HEK293T (cell line): ENCODE results near the gene SH3PXD2A.

Source experiments
- CTCF ChIA-PET: fragments of 350-600 bp; formaldehyde crosslinking; extraction: SDS; loops from one replicate; lab custom pipeline; 2021; ENCODE audit warnings: antibody characterized with exemption, inconsistent platforms; lab: Yijun Ruan, JAX
- POLR2A ChIA-PET: fragments of 350-600 bp; formaldehyde crosslinking; extraction: SDS; loops from one replicate; lab custom pipeline; 2020; ENCODE audit warnings: antibody characterized with exemption, inconsistent platforms; lab: Yijun Ruan, JAX
- DNase-seq: peaks from one replicate; pipeline ENCODE4 v3.0.0; 2012; ENCODE audit warnings: mixed read lengths; ENCODE audit errors: extremely low spot score
- ARNT ChIP-seq: fragments of 450-650 bp; IDR thresholded peaks from 2 replicates; pipeline ENCODE4 v1.6.1; 2017; ENCODE audit warnings: mild to moderate bottlenecking
- BHLHE40 ChIP-seq: fragments of 450-650 bp; IDR thresholded peaks from 2 replicates; pipeline ENCODE4 v1.6.1; 2016; ENCODE audit warnings: mild to moderate bottlenecking, moderate library complexity, borderline replicate concordance
- CTBP1 ChIP-seq: fragments of 450-650 bp; IDR thresholded peaks from 2 replicates; pipeline ENCODE4 v1.6.1; 2016; ENCODE audit warnings: borderline replicate concordance
- ELF4 ChIP-seq: fragments of 450-650 bp; IDR thresholded peaks from 2 replicates; pipeline ENCODE4 v1.6.1; 2017; ENCODE audit warnings: antibody characterized with exemption
- FOXA1 ChIP-seq: fragments of 450-650 bp; IDR thresholded peaks from 2 replicates; pipeline ENCODE4 v1.6.1; 2016; ENCODE audit warnings: mild to moderate bottlenecking
- FOXK2 ChIP-seq: fragments of 450-650 bp; IDR thresholded peaks from 2 replicates; pipeline ENCODE4 v1.6.1; 2016; ENCODE audit warnings: mild to moderate bottlenecking
- FOXM1 ChIP-seq: fragments of 450-650 bp; IDR thresholded peaks from 2 replicates; pipeline ENCODE4 v1.6.1; 2017; ENCODE audit warnings: mild to moderate bottlenecking, borderline replicate concordance
- HDGF ChIP-seq: fragments of 450-650 bp; IDR thresholded peaks from 2 replicates; pipeline ENCODE4 v1.6.1; 2017; ENCODE audit warnings: antibody characterized with exemption, borderline replicate concordance
- L3MBTL2 ChIP-seq: fragments of 450-650 bp; conservative IDR thresholded peaks from 2 replicates; pipeline ENCODE4 v1.6.1; 2016; ENCODE audit warnings: mild to moderate bottlenecking
- LEF1 ChIP-seq: fragments of 450-650 bp; IDR thresholded peaks from 2 replicates; pipeline ENCODE4 v1.6.1; 2017; ENCODE audit warnings: mild to moderate bottlenecking, borderline replicate concordance
- NFRKB ChIP-seq: fragments of 450-650 bp; IDR thresholded peaks from 2 replicates; pipeline ENCODE4 v1.6.1; 2016; ENCODE audit warnings: mild to moderate bottlenecking, moderate library complexity
- SP1 ChIP-seq: fragments of 450-650 bp; IDR thresholded peaks from 2 replicates; pipeline ENCODE4 v1.6.1; 2017
- SUZ12 ChIP-seq: fragments of 450-650 bp; IDR thresholded peaks from 2 replicates; pipeline ENCODE4 v1.6.1; 2016; ENCODE audit warnings: mild to moderate bottlenecking
- TARDBP ChIP-seq: fragments of 450-650 bp; IDR thresholded peaks from 2 replicates; pipeline ENCODE4 v1.6.1; 2016
- ZNF384 ChIP-seq: fragments of 450-650 bp; IDR thresholded peaks from 2 replicates; pipeline ENCODE4 v1.6.1; 2016
- TF ChIP-seq, protein P1 (sequence below): fragments of 450-650 bp; IDR thresholded peaks from 2 replicates; pipeline ENCODE4 v1.6.1; 2016

SH3PXD2A gene

DNA sequence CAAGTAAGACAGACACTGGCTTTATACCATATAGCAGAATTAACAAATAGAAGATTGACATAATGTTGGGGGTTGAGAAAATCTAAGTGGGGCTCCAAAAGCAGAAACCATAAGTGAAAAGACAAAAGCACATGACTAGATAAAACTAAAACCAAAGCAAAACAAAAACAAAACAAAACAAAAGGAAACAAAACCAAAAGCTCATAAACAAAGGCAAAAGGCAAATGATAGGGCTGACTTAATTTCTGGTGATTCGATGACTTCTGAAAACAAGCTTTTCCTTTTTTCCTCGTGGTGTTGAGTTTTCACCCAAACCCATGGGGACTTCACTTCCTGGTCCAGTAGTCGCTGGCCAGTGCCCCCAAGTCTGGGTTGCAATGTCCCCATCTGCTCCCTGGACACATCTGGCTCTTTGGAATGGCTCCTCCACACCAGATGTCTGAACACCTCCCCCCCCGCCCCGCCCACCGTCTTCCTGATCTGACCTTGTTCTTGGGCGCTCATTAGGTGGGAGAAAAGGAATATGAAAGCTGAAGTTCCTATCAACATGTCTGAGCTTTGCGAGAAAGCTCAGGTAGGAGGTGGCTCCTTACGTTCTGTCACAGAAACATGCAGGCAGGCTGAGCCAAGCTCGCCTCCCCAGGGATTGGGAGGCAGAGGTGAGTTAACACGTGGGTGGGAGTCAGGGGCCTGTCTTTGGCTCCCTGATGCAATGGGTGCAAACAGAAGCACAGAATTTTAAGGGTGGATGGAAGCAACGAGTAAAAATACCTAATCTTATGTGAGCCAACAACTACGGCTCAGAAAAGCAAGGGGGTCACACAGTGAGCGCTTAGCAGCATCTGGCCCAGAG, 240.8 kb downstream of the SH3PXD2A start:
- no peak for TF ChIP-seq CTBP1
- no peak for TF ChIP-seq L3MBTL2
- TF ChIP-seq BHLHE40, result no peak
- TF ChIP-seq FOXA1, result no peak
- TF ChIP-seq LEF1, result no peak
- TF ChIP-seq, protein P1, sequence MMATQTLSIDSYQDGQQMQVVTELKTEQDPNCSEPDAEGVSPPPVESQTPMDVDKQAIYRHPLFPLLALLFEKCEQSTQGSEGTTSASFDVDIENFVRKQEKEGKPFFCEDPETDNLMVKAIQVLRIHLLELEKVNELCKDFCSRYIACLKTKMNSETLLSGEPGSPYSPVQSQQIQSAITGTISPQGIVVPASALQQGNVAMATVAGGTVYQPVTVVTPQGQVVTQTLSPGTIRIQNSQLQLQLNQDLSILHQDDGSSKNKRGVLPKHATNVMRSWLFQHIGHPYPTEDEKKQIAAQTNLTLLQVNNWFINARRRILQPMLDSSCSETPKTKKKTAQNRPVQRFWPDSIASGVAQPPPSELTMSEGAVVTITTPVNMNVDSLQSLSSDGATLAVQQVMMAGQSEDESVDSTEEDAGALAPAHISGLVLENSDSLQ, result no peak
- TF ChIP-seq FOXM1, result no peak
- no peak for TF ChIP-seq FOXK2
- no peak for TF ChIP-seq SUZ12
- no peak for TF ChIP-seq ELF4
- no peak for TF ChIP-seq HDGF
- no peak for TF ChIP-seq TARDBP
- DNase-seq, result no peak
- ChIA-PET CTCF (interaction anchor here (0.7 kb wide), 1 partner anchor 69 kb away, joined by 5 read pairs; no protein-coding TSS in a partner anchor), POLR2A (interaction anchor here (1.4 kb wide), 1 partner anchor 47 kb away, joined by 4 read pairs; no protein-coding TSS in a partner anchor)

DNA sequence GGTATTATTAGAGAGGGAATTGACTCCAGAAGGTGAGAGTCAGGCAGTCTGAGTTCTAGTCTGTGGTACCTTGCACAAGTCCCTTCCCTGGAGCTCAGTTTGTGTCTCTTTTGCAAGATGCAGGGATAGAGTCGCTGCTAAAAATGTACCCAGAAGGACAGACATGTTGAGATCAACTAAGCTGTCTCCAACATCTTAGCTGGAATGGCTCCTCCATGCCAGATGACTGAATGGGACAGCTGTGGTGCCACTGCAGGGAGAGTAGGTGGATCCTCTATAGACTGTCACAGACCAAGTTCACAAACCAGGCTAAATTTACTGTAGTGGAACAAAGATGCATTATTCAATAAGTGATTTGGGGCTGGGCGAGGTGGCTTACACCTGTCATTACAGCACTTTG, 241.8 kb downstream of the SH3PXD2A start:
- TF ChIP-seq CTBP1 (no peak), BHLHE40 (no peak)
- no peak for DNase-seq
- ChIA-PET POLR2A (no interaction called here), CTCF (interaction anchor here (0.7 kb wide), 1 partner anchor 70 kb away, joined by 5 read pairs; no protein-coding TSS in a partner anchor)

DNA sequence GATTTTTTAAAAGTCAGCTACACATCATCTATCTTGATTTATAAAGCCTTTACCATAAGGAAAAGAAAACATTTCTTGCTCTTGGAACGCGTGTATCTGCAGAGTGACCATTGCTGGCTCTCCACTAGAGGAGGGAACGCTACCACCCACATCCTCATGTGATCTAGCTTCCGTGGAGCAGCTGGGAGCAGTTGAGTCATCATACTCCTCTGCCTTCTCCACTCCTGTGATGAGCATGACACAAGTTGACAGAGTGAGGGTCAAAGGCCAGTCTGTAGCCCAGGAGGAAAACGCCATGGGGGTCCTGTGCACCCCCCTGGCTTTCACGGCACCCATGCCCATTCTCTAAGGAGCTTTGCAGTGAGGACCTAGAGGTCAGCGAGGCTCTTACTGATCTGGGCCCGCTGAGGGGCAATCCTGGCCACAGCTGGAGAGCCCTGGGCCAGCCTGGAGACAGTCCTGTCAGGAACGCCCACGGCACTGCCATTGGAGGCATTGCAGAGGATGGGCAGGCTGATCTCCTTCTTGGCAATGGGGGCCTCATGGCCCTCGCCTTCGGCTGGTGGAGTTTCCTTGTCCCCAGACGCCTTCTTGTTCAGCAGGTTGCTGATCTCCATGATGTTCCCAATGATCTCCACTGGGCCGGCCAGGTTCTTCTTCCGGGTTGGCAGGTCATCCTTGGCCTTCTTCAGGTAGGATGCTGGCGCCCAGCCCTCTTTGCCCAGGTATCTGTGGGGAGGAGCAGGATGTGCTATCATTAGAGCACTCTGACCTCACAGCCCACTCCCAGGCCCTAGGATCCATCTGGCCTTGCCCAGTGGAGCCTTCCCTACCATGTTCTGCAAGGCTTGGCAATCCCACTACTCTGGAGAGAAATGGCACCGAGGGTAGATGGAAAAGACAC, 242.7 kb downstream of the SH3PXD2A start:
- POLR2A ChIA-PET, result no interaction called here
- no peak for DNase-seq
- TF ChIP-seq NFRKB, result no peak
- no peak for TF ChIP-seq LEF1
- no peak for TF ChIP-seq HDGF
- no peak for TF ChIP-seq ELF4
- no peak for TF ChIP-seq ARNT
- TF ChIP-seq BHLHE40, result no peak
- no peak for TF ChIP-seq FOXA1
- TF ChIP-seq SP1, result no peak
- TF ChIP-seq L3MBTL2, result no peak
- TF ChIP-seq TARDBP, result no peak
- TF ChIP-seq, protein P1, result no peak
- TF ChIP-seq FOXK2, result no peak
- CTCF ChIA-PET, result no interaction called here

DNA sequence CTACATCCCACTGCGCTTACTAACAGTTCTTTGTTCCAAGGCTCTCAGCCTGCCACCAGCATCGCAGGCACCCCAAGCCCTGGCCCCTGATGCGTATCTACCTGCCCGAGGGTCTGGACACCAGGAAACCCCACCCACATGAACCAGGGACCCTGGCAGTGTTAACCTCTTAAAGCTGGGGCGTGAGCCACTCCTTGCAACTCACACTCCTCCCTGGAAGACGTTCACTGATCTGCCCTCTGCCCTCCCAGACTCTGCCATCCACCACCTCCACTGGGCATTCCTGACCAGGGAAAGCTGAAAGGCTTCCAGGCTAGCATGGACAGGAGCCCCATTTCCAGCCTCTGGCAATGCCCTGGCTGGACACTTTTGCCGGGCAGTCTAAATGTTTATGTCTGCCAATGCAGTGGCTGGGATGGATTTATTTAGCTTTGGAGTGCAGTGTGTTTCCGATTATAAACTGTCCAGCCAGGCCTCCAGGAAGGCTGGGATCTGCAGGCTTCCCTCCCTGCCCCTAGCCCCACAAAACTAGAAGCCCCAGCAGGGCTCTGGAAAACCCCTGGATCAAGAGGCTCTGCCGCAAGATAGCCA, 244.4 kb downstream of the SH3PXD2A start:
- DNase-seq, result no peak
- ChIA-PET POLR2A (no interaction called here), CTCF (no interaction called here)
- TF ChIP-seq NFRKB (no peak), TARDBP (no peak), FOXM1 (no peak), FOXK2 (no peak), BHLHE40 (no peak), ARNT (no peak), LEF1 (no peak), CTBP1 (no peak)

DNA sequence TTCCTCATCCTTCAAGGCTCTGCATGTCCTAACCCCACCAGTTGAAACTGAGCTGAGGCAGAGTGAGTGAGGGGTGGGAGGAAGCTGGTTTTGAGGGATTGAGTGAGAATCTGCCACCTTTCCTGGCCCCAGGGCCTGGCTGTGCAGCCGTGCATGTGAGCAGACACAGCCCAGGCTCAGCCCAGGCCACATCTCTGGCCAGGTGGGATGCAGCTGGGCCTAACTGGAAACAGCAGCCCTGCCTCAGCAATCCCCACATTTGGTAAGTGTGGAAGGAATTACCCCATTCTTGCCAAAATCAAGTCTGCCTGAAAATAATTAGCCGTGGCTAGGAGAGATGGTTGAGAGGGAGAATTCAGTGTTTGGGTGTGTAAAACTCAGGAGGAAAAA, 245.3 kb downstream of the SH3PXD2A start:
- TF ChIP-seq BHLHE40 (no peak), ELF4 (no peak), FOXK2 (no peak), ARNT (no peak), FOXA1 (no peak), L3MBTL2 (no peak), HDGF (no peak), ZNF384 (no peak), SP1 (no peak)
- TF ChIP-seq, protein P1, result no peak
- POLR2A ChIA-PET, result interaction anchor here (1.0 kb wide), 1 partner anchor 51 kb away, joined by 3 read pairs; no protein-coding TSS in a partner anchor
- DNase-seq, result no peak
- CTCF ChIA-PET, result interaction anchor here (1.1 kb wide), 1 partner anchor 75 kb away, joined by 4 read pairs; no protein-coding TSS in a partner anchor
